HG03159 (cell line): ENCODE results near the gene EPB42.
"Not testable (repeated sequence)": the region's sequence is repeated elsewhere in the genome, so short reads cannot be mapped to it uniquely, and the experiment has no call there.

Source experiments
- ATAC-seq: cut with Tn5 transposase; IDR thresholded peaks from one replicate; pipeline ENCODE4 v1.9.1; 2021; ENCODE audit warnings: mild to moderate bottlenecking, moderate library complexity; ENCODE audit not compliant: unreplicated experiment

The EPB42 gene

DNA sequence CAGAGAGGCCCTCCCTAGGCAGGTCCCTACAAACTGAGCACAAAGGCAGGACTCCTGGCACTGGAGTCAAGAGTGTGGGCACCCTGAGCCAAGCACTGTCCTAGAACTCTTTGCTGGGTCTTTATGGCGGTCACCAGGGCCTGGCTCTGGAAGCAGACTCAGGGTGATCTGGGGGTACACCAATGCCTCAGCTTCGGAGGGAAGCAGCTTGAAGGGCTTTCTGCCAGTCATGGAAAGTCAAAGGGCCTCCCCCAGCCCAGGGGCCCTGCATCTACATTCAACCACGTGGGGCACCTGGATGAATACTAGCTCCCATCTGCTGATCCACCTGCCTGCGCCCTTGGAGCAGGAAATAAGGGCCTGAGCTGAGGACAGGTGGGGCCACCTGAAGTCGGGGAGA lies 7.4 kb downstream of the EPB42 start:
- no peak for ATAC-seq

DNA sequence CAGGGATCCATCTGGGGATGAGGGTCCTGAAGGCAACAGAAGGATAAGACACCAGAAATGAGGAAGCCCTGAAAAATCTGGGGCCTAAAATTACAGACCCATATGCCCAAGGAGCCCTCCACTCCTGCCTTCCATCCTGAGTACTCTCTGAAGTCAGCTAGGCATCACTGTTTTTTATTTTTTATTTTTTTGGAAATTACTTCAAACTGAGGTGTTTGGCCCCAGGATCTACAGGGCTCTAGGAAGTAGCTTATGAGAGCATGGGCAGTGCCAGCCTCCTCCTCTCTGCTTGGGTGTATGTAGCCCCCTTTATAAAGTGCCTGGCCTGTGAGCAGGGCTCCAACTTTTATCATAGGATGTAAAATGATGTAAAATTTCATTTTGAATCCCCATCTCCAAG lies 7.9 kb downstream of the EPB42 start:
- no peak for ATAC-seq

DNA sequence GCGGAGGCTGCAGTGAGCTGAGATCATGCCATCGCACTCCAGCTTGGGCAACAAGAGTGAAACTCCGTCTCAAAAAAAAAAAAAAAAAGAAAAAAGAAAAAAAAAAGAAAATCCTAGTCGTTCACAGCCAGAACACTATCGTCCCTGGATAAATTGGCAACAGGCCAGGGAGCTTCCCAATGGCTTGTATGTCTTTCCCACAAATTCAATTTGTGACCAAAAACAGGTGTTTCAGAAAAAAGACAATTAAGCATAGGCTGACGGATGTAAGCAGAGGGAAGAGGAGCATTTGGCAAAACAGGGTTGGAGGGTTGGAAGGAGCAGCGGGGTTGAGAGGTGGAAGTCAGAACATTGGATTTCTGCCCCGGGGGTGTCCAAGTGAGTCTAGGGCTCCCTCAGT lies 8.5 kb downstream of the EPB42 start:
- ATAC-seq: no peak

DNA sequence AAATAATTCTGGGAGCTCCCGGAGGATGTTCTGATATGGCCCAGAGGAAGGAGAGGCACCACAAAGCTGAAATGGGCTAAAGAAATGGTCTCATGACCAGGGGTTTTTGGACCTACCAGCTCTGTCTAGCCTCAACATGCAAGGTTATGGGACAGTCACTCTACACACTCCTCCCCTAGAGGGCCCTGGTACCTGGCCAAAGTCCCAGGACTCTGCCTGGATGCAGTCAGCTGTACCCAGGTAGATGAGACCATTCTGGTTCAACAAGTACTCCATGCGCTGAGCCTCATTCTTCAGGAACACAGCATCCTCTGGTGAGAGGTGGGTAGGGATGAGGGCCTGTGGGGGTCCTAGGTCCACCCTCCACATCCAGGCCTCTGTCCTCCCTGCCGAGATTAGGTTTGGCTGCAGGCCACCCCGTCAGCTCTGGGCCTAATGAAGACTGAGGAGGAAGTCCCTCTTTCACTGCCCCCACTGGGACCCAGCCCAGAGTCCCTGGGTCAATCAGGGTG lies 9.5 kb downstream of the EPB42 start:
- ATAC-seq: no peak

DNA sequence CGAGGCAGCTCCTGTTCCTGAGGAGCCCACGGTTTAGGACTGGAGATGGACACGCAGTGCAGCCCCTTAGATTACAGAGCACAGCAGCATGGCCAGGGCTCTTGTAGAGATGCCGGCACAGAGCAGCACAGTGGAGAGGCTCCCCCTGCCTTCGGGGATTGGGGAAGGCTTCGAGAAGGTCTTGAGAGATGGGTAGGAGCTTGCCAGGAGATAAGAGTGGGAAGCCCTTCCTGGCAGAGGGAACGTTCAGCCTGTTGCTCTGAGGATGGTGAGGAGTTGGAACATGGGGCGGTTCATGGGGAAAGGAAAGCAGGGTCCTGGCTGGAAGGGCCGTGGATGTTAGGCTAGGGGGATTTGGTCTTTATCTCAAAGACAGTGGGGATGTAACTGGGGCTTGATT lies 10.0 kb downstream of the EPB42 start:
- ATAC-seq: no peak

DNA sequence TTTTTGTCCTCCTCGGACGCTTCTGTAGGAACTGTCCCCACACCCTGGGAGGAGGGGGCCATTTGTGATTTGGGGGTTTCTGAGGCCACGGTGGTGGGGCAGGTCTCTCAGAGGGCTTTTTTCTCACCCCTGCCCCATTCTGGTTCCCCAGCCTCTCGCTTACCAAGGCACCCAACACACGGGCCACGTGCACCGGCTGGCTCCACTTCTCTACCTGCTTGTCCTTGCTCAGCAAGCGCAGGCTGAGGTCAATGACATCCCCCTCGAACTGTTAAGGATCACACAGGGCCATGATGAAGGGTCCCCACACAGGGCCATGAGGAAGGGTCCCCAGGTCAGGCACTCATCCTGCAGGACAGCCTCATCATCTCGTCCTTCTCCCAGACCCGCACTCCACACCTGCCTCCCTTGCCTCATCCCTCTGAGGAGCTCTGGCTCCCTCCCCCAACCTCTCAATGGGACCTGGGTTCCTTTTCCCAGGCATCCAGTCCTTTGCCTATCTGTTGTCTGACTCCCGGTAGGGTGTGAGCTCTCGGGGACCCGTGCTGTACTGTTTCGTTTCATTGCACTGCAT lies 10.6 kb downstream of the EPB42 start:
- no peak for ATAC-seq

DNA sequence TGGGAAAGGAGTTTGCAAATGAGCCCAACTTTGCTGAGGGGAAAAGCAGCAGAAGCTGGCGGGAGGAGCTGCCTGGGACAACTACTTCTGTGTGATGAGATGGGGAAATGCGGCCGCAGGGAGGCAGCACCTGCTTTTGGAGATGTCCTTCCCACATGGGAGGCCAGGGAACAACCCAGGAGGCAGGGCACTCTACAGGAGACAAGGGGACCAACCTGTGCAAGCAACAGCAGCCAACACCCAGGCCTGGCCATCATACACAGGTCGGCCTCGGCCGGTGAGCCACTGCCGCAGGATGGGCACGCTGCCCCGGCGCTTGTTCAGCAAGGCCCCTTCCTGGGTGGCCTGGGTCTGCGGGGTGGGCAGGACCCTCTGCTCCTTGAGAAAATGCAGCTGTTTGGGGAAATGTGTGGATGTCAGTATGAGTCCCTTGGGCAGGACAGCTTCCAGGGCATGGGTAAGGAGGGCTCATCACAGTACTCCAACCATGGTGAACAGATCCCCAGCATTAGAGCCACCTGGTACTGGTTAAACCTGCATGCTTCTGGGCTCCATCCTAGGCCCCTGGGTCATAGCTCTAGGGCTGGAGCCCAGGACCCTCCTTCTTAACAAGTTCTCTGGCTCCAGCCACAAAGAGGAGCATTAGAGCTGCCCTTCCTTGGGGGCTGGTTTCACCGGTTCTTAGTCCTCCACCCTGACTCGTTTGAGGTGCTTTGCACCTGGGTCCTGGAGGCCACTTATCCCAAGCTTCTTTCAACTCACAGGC lies 11.6 kb downstream of the EPB42 start:
- ATAC-seq: no peak

DNA sequence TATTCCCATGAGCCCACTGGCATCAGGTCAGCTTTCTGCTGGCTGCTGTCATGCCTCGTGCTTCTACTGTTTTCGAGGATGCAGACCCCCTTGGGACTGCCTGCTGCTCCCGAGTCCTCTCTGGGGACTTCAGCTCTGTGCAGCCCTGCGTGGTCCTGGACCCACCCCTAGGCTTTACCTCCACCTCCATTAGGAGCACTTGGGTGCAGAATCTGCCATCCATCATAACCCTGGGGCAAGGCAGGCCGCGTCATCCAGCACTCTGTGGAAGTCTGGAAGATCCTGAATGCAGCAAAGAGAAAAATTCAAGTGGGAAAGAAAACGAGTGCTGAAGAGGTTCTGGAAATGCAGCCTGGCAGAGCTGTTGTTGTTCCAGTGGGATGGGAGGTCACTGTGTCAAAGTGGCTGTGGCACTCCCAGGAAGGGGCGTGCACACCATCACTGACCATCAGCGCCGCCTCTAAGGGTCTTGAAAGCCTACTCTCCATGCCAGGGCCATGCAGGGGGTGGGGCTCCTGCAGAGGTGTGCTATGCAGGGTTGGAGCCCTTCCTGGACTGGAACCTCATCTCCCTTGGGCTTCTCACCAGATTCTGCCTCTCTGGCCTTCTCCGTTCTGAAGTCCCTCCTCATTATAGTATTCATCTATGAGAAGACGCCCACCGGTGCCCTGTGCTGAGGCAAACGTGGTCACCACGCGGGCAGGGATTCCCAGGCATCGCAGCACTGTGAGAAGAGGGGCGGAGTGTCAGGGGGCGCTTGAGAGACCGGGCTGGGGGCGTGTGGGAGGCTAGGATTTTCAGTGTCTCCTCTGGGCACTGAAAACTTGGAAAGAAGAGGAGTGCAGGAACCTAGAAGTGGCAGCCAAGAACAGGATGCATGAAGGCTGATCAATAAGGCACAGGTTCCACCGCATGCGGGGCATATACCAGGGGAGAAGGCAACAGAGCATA lies 12.5 kb downstream of the EPB42 start:
- ATAC-seq: no peak

DNA sequence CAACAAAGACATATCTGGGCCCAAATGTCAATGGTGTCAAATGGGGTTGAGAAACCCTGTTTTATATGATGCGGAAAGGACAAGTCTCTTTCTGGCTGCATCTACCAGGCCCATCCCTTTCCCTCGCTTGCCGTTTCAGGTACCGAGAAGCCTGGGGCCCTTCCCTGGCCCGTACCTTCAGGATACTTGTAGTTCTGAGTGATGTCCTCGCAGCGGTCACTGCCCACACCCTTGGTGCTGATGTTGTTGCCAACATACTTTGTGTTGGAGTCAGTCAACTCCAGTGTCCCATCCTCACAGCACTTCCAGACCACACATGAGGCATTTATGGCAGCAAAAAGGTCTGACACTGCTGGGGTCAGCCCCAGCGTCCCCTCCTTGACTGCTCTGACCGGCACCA lies 13.8 kb downstream of the EPB42 start:
- no peak for ATAC-seq

DNA sequence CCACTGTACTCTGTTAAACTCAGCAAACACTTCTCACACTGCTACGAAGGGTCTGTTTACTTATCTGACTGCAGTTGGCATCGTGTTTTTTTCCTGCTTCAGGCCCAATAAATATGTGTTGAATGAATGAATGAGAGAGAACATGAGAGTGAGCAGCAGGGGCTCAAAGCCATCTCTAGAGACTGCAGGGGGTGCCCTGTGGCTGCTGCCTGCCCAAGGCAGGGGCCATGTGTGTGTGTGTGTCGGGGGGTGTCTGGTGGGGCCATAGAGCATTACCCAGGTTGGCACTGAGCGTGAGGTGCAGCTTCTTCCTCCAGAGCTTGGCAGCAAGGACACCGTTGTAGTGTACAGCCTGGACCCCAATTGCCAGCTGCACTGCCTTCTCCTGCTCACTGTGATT lies 14.8 kb downstream of the EPB42 start:
- no peak for ATAC-seq

DNA sequence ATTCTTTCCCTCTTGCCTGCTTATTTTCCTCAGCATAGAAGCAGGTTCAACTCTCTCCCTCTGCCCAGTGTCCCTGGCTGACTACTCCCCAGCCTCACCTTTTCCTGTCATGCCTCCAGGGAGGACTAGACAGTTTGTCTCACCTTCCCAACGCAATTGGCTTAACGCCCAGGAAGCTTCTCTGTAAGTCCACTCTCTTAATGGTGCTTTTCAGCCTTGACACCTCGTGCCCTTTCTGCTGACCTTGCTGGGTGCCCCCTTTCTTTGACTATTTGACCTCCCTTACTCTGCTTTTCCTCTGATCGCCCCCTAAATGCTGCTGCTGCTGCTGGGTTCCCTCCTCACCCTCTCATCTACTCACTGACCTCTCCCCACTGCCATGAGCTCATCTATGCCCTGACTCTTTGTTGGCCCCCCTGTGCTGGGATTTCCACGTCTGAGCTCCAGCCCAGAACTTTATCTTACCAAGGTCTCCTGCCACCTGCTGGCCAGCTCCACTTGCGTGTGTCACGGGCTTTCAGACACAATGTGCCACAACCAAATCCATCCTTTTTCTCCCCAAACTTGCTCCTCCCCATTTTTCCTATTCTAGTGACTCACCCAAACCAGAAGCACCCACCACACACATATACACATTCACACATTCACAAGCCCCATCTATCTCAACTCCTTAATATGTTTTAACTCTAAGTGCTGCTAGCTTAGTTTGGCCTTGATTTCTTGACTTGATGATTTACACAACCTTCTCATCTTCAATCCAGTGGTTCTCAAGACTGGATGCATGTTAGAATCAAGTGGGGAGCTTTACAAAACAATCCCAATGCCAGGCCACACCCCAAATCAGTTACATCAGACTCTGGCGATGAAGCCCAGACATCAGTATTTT lies 16.6 kb downstream of the EPB42 start:
- ATAC-seq: no peak

DNA sequence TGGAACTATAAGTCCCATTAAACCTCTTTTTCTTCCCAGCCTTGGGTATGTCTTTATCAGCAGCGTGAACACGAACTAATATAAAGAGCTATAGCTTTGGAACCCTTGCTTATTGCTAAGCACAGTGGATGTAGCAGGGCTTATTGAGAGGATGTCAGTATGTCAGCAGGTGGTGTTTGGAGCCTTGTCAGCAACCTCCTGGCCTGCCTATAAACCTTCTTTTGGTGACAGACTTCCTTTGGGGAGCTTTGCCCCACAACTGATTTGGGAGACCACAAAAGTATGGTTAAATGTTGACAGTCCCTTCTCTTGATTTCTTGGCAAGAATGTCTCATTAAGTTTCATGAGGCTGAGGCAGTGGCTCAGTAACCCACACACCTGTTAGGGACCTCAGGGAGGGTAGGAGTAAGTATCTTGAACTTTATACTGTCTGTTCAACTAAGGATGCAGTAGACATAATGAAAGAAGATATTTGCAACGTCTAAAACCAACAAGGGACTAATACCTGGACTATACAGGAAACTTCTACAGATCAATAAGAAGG lies 20.8 kb downstream of the EPB42 start:
- ATAC-seq: no peak

DNA sequence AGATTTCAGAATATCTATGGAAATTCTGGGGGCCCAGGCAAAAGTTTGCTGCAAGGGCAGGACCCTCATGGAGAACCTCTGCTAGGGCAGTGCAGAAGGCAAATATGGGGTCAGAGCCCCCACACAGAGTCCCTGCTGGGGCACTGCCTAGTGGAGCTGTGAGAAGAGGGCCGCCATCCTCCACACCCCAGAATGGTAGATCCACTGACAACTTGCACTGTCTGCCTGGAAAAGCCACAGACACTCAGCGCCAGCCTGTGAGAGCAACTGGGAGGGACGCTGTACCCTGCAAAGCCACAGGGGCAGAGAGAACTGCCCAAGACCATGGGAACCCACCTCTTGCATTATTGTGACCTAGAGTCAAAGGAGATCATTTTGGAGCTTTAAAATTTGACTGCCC lies 21.8 kb downstream of the EPB42 start:
- ATAC-seq: no peak

DNA sequence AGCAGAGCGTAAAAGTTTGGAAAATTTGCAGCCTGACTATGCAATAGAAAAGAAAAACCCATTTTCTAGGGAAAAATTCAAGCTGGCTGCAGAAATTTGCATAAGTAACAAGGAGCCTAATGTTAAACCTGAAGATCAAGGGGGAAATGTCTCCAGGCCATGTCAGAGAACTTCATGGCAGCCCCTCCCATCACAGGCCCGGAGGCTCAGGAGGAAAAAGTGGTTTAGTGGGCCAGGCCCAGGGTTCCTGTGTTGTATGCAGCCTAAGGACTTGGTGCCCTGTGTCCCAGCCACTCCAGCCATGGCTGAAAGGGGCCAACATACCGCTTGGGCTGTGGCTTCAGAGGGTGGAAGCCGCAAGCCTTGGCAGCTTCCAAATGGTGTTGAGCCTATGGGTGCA lies 22.3 kb downstream of the EPB42 start:
- not testable (repeated sequence) for ATAC-seq

DNA sequence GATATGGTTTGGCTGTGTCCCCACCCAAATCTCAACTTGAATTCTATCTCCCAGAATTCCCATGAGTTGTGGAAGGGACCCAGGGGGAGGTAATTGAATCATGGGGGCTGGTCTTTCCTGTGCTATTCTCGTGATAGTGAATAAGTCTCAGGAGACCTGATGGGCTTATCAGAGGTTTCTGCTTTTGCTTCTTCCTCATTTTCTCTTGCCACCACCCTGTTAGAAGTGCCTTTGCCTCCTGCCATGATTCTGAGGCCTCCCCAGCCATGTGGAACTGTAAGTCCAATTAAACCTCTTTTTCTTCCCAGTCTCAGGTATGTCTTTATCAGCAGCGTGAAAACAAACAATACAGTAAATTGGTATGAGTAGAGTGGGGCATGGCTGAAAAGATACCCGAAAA lies 23.0 kb downstream of the EPB42 start:
- ATAC-seq: not testable (repeated sequence)

DNA sequence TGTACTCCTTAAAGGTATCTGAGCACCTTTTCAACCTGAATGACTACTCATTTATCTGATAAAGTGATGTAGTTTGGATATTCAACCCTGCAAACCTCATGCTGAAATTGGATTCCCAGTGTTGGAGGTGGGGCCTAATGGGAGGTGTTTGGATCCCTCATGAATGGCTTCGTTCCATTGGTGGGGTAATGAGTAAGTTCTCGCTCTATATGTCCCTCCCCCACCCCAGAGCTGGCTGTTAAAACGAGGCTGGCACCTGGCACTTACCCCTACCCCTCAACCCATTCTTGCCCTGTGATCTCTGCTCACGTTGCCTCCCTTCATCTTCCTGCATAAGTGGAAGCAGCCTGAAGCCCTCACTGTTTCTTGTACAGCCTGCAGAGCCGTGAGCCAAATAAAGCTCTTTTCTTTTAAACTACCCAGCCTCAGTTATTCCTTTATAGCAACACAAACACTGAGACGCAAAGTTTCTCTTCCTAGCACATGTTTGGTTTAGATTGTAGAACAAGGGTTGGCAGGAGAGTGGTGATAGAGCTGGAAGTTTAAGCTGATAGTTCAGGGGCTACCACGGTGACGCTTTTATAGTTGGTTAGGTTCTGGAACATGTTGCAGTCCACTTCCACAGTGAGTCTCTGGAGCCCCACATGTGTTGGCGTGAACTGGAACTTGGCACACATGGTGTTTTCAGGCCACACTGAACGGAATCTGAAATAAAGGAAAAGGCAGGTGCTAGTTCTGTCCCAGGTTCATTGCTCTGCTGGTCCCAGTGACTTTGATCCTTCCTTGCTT lies 23.9 kb downstream of the EPB42 start:
- no peak for ATAC-seq

DNA sequence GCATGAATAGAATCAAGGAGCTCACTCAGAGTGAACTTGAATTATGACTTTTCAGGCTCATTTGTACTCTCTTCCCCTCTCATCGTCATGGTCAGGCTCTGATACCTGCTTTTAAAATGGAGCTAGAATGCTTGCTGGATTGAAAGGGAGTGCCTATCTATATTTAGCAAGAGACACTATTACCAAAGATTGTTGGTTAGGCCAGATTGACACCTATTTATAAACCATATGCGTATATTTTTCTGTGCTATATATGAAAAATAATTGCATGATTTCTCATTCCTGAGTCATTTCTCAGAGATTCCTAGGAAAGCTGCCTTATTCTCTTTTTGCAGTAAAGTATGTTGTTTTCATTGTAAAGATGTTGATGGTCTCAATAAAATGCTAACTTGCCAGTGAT lies 26.0 kb downstream of the EPB42 start:
- no peak for ATAC-seq

DNA sequence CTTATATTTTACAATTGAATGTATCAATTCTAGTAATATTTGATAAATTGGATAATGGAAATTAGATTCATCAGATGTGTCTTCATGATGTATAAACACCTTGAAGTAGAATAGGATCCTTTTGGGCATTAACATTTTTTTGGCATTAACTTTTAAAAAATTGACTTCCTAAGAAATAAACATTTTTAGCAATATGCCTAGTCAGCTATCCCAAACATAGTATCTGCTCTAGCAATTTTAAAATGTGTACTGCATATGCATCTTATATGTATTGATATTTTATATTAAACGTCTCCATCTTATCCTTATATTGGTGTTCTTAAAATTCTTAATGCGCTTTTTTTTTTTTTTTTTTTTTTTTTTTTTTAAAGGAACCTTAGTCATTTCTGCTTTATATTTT lies 27.1 kb downstream of the EPB42 start:
- no peak for ATAC-seq

DNA sequence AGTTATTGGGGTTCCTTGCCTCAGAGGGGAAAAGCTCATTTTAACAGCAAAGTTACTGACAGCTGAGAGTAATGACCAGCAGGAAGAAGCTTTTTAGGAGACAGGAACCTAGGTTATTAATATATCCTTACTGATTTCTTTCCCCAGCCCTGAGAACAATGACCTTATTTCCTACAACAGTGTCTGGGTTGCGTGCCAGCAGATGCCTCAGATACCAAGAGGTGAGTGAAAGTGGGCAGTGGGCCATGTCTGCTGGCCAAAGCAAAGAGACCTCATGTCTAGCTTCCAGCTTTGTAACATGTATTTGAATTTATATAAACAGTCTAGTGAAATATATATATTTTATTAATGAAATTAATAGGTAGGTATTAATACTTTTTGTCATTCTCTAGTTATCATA lies 30.6 kb downstream of the EPB42 start:
- no peak for ATAC-seq

DNA sequence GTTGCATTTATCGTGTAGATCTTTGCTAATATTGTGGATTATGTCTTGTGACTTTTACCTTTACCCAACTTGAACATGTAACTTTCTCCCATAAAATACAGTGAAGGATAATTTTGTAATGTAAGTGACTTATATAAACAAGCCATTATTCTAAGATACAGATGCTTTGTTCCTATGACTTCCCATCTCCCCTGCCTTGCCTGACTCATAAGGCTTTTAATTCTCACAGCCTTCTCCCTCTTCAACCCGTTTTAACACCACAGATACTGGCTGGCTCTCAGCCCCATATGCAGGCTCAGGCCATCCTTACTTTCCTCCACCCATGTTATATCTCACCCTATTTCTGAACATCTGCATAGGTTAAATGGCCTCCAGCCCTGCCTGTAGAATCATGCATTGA lies 31.5 kb downstream of the EPB42 start:
- no peak for ATAC-seq
